ENCODE measurements around the gene FEZF1.
A peak's percentile ranks its signal among the peaks of the same experiment; 100 is the strongest.

FEZF1 gene

GRCh38 chr7:122301858-122302760, 2.4 kb downstream of the FEZF1 start:
- TF ChIP-seq CTCF (IDR thresholded peaks at IDR 0.05; ENCODE audit: low read depth, low read length): no peak
- DNase-seq (ENCODE audit: low read depth in 2 of 2): peak in 1 of 2 donors; percentile 11
- no peak overlapping the region for H3K4me3 ChIP-seq (replicated peaks in 1 of 2; ENCODE audit: low read depth in 2 of 2, low read length in 2 of 2)

- no peak for DNase-seq (ENCODE audit: low read depth in 2 of 2)
- no peak overlapping the region for H3K4me3 ChIP-seq (replicated peaks in 1 of 2; ENCODE audit: low read depth in 2 of 2, low read length in 2 of 2)
- no peak for TF ChIP-seq CTCF (IDR thresholded peaks at IDR 0.05; ENCODE audit: low read depth, low read length)
These were observed 3.4 kb downstream of the FEZF1 start for GRCh38 chr7:122300956-122301833.

- no peak for TF ChIP-seq CTCF (IDR thresholded peaks at IDR 0.05; ENCODE audit: low read depth, low read length)
- peak in 1 of 2 donors; percentile 32 for DNase-seq (ENCODE audit: low read depth in 2 of 2)
- no peak overlapping the region for H3K4me3 ChIP-seq (replicated peaks in 1 of 2; ENCODE audit: low read depth in 2 of 2, low read length in 2 of 2)
These were observed 4.2 kb downstream of the FEZF1 start for GRCh38 chr7:122300211-122300932.

- H3K4me3 ChIP-seq (replicated peaks in 1 of 2; ENCODE audit: low read depth in 2 of 2, low read length in 2 of 2): no peak overlapping the region
- TF ChIP-seq CTCF (IDR thresholded peaks at IDR 0.05; ENCODE audit: low read depth, low read length): no peak
These were observed 4.8 kb downstream of the FEZF1 start for GRCh38 chr7:122299624-122300210.

GRCh38 chr7:122298618-122299017, 5.9 kb downstream of the FEZF1 start:
- H3K4me3 ChIP-seq (replicated peaks in 1 of 2; ENCODE audit: low read depth in 2 of 2, low read length in 2 of 2): no peak overlapping the region
- no peak for DNase-seq (ENCODE audit: low read depth in 2 of 2)
- TF ChIP-seq CTCF (IDR thresholded peaks at IDR 0.05; ENCODE audit: low read depth, low read length): no peak

More at GRCh38 chr7:122299624-122300210, 4.8 kb downstream of the FEZF1 start:
- no peak for DNase-seq (ENCODE audit: low read depth in 2 of 2)

GRCh38 chr7:122298131-122298530, 6.4 kb downstream of the FEZF1 start:
- TF ChIP-seq CTCF (IDR thresholded peaks at IDR 0.05; ENCODE audit: low read depth, low read length): no peak
- no peak for DNase-seq (ENCODE audit: low read depth in 2 of 2)
- H3K4me3 ChIP-seq (replicated peaks in 1 of 2; ENCODE audit: low read depth in 2 of 2, low read length in 2 of 2): no peak overlapping the region

Measured in cardiac fibroblast (primary cell).